ENCODE measurements around the gene ZC2HC1C.
A peak's percentile ranks its signal among the peaks of the same experiment; 100 is the strongest.

Gene ZC2HC1C, protein sequence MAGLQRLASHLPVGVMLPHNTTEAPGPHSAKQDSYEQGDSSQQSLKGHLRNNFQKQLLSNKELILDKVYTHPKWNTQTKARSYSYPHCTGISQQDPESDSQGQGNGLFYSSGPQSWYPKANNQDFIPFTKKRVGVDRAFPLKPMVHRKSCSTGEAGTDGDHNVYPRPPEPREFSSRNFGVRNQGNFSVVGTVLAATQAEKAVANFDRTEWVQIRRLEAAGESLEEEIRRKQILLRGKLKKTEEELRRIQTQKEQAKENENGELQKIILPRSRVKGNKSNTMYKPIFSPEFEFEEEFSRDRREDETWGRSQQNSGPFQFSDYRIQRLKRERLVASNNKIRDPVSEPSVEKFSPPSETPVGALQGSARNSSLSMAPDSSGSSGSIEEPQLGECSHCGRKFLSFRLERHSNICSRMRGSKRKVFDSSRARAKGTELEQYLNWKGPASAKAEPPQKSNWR

DNA sequence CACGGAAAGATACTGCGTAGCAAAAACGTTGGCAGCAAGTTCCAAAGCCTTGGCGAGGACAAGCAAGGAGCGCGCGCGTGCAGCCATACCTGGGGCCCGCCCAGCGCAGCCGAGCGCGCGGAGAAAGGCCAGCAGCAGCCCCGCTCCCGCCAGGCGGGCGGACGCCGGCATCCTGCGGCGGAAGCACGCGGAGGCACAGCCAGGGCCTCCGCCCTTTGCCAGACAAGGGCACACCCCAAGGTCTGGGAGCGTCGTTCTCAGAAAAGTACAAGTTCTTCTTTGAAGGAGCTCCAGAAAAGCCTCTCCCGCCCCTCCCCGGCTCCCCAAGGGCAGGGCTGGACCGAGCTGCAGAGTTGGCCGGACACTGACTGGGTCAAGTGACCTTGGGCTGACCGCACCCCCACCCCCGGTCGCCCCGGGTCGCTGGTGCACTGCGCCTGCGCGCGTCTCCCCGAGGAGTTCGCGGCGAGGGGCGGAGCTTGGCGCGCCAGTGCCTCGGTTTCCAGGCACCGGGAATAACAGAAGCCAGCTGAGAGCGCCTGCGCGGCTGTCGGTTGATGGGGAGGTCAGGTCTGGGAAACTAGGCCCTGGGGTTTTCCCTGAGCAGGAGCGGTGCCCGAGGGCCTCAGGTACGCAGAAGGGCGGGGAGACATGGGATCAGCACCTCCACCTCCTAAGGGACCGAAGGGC is at the start of gene ZC2HC1C:
TSS of gene ZC2HC1C (plus strand) at position 521 of the 690 bp plus-strand sequence. CDS start 933 bp downstream, outside the sequence.
- peak; percentile 78 for DNase-seq

DNA sequence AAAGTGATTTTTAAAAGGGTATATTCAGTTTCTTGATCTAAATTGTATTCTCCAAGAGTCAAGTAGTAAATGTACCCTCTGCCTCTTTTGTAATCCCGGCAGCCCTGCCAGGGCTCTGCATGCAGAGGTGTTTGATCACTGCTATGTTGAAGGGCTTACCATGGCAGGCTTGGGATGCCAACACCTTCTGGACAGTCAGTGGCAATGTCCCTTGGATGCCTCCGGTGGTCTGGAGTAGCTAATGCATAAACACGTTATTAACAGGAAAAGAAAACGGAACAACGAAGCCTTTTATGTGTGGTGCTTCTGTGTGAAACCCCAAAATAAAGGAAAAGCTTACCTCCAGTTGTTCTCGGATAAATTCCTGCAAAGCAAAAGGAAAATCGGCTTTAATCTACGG is 46.8 kb upstream of the ZC2HC1C start:
- no peak for DNase-seq

DNA sequence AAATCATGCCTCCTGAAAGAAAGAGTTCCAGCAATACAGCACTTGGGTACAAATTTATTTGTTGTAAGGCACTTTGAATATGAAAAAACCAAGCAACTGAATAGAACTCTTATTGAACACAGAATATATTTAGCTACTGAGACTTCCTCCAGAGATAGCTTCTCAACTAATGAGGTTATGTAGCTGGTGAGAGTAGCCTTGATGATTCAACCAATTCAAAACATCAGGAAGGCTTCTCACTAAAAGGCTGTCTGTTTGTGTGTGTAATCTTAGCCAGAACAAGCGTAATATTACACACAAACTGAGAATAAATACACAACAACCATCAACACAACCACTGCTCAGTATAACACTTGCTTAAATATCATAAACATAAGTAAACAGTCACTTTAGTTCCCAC is 46.3 kb upstream of the ZC2HC1C start:
- no peak for DNase-seq

DNA sequence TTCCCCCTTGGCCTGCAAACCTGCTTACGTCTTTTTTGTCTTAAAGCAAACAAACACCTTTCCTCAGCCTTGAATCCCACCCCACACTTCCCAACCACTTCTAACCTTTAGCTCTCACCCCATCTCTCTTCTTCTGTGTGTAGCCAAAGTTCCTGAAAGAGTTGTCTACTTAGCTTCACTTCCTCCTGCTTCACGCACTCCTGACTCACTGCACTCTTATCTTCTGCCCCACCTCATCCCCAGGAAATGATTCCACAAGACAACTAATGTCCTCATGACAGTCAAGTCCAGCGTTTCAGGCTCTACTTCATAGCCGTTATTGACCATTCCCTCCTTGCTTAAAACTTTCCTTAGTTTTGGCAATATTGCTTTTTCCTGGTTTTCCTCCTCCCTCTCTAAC is 44.4 kb upstream of the ZC2HC1C start:
- DNase-seq, result no peak

DNA sequence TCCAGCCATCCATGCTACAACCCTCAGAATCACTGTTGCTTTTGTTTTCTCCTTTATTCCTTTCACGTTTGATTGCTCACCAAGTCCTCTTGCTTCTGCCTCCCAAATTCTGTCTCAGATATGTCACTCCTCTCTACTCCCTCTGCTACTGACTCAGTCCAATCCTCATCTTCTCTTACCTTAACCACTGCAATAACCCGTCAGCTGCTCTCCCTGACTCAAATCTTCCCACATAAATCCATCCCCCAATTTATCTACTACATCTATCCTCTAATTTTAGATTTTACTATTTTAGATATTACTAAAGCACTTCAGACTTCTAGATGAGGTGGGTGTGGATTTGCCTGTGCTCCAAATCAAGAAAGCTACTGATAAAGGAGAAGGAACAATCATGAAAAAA is 43.6 kb upstream of the ZC2HC1C start:
- no peak for DNase-seq

DNA sequence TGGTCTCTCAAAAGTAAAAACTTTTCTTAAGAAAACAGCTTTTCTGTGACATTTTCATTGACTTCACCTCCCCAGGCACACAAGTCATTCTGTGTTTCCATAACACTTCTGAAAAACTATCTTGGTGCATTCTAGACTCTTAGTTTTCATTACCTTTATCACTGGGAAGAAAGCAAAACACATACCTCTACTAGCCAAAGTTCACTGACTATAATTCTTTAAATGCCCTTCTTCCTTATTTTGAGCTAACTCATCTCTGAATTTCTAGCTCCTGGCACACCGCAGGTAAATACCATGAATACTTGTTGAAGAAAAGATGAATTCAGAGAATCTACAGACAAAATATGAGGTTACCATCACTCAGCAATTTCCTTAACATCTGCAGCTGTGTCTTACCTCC is 39.3 kb upstream of the ZC2HC1C start:
- DNase-seq, result no peak

DNA sequence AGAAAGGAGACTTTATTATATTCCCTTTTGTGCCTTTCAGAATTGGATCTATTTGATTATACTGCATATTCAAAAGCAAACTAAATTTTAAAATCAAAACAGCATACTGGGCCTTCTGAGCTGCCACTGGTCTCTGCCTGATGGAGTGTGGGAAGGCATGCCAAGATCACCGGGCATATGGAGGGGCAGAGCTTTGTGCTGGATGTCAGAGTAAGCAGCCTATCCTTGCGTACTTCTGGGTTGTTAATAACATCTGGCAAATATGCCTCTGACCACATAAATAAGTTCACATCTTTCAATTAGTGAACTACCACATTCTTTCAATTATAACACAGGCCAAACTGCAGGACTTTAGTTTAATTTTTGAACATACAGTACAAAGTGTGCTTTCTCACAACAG is 36.5 kb upstream of the ZC2HC1C start:
- DNase-seq, result no peak

DNA sequence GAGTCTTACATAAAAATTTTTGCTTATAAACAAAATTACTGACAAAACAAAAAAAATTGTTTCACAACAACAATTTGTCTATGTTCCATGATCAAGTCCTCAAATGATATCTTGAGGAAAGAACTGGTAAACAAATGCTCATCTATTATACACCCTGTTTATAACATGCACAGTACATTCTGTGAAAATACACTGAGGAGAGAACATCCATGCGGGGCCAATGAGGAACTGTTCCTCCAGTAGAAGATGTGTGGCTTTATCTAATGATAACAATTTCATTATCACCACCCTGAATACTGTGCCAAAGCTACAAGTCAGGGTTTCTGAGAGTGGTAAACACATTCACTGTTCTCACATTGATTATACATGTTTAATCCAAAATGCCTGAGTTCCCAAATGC is 28.9 kb upstream of the ZC2HC1C start:
- DNase-seq, result no peak

DNA sequence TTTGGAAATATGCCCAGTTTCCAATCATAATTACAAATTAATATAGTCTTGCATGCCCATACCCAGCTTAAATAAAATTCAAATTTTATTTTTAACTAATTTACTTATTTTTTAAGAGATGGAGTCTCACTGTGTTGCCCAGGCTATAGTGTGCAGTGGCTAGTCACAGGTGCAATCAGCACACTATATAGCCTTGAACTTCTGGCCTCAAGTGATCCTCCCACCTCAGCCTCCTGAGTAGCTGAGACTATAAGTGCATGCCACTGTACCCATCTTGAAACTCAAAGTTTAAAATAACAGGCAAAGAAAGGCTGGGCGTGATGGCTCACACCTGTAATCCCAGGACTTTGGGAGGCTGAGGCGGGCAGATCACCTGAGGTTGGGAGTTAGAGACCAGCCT is 28.5 kb upstream of the ZC2HC1C start:
- no peak for DNase-seq

DNA sequence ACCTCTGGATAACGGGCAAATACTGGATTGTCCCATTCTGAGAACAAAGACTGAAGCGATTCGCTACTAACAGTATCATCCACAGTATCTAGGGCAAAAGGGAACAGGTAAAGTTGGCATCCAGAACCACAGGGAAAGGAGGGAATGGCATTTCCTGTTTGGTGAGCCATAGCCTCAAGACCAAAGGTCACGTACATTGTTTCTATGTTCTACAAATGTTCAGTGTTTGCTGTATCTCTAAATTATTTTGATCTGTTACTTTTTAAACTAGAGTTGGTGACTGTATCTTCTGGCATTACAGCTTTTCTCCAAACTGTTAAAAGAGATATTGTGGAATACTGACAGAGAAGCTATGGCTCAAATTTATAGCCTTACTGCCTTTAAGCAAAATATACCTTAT is 27.8 kb upstream of the ZC2HC1C start:
- DNase-seq, result no peak

DNA sequence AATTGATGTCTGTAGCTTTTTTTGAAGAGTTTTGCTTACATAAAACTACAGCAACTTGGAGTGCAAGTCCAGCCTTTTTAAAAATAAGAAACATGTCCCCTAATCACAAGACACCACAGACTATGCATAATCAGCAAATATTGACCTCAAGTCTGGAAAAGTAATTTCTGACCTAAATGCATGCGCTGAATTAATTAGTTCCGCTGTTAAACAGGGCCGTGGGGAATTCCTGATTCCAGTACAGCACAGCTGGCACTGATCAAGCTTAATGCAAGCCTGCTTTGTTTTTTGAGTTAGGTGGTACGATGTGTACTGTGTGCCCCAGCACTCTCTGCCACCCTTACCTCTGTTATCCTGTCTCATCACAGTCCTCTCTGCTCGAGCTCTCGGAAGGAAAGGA is 27.4 kb upstream of the ZC2HC1C start:
- no peak for DNase-seq

DNA sequence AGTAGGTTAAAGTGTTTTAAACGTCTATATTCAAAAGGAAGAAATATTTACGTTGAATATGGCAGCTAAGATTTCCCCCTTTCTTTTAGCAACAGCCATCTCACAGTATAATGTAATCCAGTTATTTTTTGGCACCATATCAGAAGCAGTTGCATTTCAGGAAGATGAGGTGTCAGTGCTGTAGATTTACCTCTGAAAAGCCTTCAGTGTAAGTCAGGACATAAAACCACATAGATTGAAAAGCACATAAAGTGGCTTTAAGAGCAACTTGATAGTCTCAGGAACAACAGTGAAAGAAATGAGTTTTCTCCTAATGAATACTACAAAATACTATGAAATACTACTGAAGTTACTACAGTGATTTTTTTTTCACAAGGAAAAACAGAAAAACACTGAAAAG is 25.1 kb upstream of the ZC2HC1C start:
- DNase-seq, result no peak

DNA sequence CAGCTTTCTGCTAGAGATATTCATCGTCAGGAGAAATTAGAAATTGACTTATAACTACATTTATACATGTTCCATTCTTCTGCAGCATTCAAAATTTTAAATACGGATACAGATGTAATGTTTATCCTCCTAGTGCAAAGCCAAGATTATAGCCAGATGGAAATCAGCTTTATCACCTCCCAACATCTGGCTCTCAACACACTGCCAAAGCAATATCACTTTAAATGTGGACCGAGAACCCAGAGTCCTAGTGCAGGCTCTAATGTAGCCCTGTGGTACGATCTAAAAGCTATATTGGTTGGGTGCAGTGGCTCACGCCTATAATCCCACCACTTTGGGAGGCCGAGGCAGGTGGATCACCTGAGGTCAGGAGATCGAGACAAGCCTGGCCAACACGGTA is 24.7 kb upstream of the ZC2HC1C start:
- DNase-seq, result no peak

DNA sequence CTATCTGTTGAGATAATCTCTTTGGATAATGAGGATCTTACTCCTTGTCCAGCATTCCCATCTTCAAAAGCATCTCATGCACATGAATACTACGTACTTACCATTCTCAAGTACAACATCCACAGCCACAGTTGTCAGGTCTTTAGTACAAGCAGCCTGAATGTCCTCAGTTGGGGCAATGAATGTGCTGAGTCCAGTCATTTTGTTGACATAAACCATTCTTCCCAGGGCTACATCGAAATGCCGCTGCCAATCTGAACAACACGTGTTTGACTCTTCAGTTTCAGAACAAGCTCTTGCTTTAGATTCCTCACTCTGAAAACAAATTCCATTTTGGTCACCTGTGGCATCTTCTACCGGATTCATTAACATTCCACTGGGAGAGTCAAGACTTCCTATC is 23.2 kb upstream of the ZC2HC1C start:
- DNase-seq, result no peak

DNA sequence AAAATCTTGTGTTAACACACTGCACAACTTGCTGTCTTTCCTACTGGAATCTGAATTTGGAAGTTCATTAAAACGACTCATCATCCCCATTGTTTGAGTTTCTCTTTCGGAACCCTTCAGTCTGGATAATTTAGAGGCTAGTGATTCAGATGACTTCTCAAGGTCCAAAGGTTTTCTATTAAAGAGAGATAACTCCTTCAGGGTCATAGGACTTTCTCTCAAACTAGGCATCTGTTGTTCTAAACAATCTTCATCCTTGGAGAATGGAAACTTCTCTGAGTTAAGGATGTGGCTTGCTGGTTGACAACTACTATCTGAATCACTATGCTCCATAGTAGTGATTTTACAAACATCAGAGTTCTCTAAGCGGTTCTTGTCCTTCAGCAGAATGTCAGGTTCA is 22.5 kb upstream of the ZC2HC1C start:
- DNase-seq, result no peak

DNA sequence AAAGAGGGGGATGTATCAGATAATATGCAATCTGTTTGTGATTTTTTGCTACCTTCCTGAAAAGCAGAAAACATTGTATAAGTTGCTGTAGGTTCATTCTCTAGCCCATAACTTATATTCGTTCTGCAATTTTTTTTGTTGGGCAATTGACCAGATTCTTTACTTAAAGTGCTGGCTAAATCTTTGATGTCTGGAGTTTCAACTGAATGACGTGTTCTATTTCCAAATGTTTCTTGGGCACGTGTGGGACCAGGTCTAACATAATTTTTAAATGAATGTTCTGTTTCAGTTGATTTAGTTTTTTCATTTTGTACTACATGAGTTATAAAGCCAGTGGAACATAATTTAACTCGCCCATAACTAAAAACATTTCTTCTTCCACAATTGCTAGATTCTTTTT is 21.9 kb upstream of the ZC2HC1C start:
- no peak for DNase-seq

DNA sequence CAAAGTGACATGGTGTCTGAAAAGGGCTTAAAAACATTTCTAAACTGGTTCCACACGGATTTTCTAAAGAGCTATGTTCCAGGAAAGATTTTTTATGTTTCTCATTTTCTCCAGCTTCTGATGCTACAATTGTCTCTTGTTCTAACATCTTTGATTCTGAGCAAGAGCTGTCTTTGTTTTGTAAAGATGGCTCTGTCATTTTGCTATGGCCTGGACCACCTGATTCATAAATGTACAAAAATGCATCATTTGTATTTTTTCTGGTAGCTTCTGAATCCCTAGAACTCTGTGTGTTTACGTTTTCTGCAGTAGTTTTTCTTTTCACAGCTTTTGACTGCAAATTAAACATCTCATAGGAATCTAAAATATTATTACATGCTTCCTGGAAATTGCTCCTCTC is 21.3 kb upstream of the ZC2HC1C start:
- no peak for DNase-seq

DNA sequence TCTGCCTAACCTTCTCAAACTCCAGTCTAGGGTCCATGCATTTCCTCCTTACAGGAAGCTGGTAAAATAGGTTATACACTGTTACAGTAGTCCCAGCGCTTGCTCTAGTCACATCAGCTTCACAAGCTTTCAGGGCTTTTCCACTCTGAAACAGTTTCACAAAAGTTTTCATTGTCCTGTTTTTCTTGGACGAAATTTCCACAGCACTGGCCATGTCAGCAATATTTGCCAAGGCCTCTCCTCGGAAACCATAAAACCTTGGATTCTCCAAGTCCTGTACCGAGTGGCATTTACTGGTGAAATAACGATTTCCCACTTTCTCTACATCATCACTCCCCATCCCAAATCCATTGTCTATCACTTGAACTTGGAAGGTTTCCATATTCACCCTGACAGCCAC is 20.3 kb upstream of the ZC2HC1C start:
- no peak for DNase-seq

DNA sequence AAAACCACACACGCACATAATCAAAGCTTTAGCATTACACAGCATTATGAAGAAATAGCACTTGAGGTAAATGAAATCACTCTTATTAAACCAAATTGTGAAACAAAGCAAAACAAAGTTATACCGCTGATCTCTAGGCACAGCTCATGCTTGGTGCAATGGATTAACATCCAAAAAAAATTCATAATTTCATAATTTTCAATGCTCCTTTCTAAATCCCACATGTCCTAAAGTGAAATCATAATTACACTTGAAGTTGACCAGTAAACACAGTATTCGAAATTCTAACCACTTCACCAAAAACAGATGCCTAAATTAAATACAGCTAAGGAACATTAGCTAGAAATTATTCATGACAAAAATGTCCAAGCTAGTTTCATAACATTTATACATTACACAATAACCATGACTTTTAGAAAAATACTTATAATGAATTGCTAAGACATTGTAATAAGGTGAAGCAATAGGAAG is 19.7 kb upstream of the ZC2HC1C start:
- DNase-seq, result no peak

DNA sequence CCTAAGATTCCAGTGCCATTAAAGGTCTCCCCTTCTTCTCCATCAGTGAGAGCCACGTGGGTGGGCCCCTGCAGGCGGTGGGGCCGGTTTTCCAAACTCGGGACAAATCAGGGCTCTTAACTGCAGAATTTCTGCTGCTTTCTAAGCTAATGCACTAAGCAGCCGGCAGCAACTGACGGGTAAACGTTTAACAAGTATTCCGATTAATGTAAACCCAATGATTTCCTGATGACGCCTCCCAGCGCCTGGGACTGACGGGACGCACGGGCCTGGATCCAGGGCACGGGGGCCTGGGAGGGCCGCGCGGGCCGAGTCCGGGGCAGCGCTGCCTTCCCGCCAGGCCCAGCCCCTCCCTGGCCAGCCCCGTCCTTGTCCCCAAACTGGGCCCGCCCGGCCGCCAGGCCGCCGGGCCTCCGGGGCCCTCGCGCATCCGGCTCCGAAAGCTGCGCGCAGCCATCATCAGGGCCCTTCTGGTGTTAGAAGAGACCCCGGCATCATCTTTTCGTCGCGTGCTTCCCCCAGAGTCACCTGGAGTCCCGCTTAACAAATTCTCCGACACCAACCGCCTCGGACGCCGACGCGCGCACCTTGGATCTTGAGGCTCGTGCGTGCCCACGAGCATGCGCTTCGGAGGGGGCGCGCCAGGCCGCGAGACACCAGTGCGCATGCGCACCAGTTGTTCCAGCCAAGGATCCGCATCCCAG is 18.4 kb upstream of the ZC2HC1C start, which contains the start of gene MLH3:
TSS of gene MLH3 (minus strand) at position 616 of the 704 bp plus-strand sequence. CDS start 1,812 bp downstream, outside the sequence.
- peak; percentile 73 for DNase-seq

DNA sequence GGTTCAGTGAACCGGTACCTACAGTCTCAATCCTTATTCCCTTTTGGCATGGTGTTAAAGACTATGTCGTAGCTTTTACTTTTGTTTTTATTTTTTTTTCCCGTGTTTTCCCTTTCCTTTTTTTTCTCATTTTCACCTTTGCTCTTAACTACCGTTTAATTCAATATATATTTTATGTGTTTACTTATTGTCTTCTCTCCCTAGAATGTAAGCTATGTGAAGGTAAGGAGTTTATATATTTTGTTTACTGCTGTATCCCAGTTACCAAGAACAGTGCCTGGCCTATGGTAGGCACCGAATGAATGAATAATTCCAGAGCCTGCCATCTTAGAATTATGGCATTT is 17.9 kb upstream of the ZC2HC1C start:
- no peak for DNase-seq

DNA sequence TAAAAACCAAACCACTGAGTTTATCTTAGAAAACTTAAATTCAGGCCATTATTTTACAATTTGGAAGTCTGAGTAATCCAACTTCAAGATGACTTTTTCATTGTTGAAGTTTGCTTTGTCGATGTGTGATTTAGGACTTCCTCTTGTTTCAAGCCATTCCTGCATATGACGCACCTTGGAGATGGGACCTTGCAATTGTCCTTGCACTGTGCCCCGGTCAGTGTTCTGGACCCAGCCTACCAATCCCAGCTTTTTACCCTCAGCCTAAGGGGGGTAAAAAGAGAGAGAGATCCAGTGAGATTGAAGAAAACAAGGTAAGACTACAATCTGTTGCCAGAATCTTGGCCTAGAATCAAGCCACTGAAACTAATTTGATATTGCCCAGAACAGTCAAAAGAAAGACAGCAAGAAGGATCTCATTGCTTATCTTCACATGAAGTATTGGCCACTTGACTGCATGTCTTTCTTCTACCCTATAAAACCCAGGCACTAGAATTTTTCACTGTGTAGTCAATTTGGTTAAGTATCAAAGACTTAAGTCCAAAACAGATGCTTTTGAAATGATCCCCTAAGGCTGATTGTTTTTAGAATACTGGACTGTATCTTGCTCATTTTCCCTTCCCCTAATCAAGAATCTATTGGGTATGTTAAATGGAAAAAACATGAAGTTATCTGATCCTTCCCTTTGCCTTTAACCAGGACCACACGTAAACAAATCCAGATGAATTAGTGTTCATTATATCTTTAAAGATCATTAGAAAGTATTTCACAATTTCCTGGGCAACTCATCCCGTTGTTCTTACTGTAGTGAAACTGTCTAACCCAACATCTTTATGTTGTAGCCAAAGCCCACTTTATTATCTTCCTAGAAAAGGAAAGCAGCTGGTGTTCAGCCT is 15.8 kb upstream of the ZC2HC1C start:
- no peak for DNase-seq

DNA sequence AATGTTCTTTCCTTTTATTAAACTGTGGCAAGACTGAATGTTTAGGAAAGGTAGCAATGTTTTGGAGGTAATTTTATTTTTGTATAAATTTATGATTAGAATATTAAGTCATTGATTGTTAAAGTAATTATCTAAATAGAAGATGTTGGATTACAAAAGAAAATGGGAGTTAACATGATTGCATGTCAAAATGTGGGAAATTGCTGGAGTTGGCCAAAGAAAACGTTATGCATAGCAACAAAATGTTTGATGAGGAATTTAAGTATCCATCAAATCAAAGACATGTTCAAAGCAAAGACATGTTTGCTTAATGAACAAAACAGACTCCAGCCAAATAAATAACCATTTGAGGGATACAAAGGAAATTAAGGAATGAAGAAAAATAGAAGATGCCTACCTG is 15.0 kb upstream of the ZC2HC1C start:
- DNase-seq, result no peak
